GM23248 (cell line): ENCODE data around the gene ZNF580.

ENCODE experiments used
- EZH2 ChIP-seq: fragments of 200-600 bp; sonication (generic); IDR thresholded peaks from 2 replicates; pipeline ENCODE4 v1.6.1; 2018; ENCODE audit warnings: antibody characterized with exemption, mild to moderate bottlenecking; ENCODE audit not compliant: insufficient read depth, poor library complexity, severe bottlenecking
- EZH2phosphoT487 ChIP-seq: fragments of 200-600 bp; sonication (generic); IDR thresholded peaks from 2 replicates; pipeline ENCODE4 v1.6.1; 2018; ENCODE audit warnings: antibody characterized with exemption, moderate library complexity, mild to moderate bottlenecking, low read depth; ENCODE audit not compliant: insufficient read depth

DNA sequence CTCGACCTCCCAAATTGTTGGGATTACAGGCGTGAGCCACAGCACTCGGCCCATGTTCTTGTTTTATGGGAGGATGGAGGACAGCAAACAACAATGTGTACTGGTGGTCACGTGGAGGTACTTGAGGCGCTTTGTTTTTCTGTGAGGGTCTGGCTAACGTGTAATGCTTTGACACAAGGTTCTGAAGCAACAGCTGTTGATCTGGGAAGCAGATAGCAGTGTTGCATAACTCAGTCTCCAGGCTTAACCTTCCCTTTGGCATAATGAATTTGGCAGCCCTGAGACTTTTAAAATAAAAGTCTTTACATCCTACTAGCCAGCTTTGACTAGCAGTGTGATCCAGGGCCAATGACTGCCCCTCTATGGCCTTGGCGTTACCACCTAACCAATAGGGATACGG lies 6.9 kb upstream of the ZNF580 start:
- TF ChIP-seq EZH2phosphoT487 (no peak), EZH2 (no peak)
